CD14-positive monocyte (primary cell): Measurements from ENCODE around the gene HIBCH. TPM values are rescaled to one million over a fixed set of nuclear protein-coding genes. Genes with fewer than 3 reads are reported as not detected.

Experiments used
- DNase-seq, 3 donors: peaks; one replicate each; pipeline ENCODE4 v3.0.0-alpha.2; 2011 to 2022
- H2AFZ ChIP-seq: 2 replicates; pipeline ENCODE4 v1.6.0; 2012; ENCODE audit warnings: mild to moderate bottlenecking, low read depth, low read length, inconsistent platforms; ENCODE audit not compliant: insufficient read depth, poor library complexity, severe bottlenecking
- H3K27ac ChIP-seq, 2 donors: 1 replicate in 1 of 2; 2 replicates in 1 of 2; pipeline ENCODE4 v1.5.1; 2012 to 2013; ENCODE audit warnings: low read length in 2 of 2, control low read depth in 1 of 2, inconsistent platforms in 1 of 2, low read depth in 1 of 2, mild to moderate bottlenecking in 1 of 2
- H3K27me3 ChIP-seq, 2 donors: one replicate each; pipeline versions ENCODE4 v1.6.0 to v1.6.1; 2011 to 2013; ENCODE audit warnings: low read length in 2 of 2; ENCODE audit not compliant: control insufficient read depth in 2 of 2, insufficient read depth in 2 of 2
- H3K36me3 ChIP-seq, 2 donors: replicated peaks in 1 of 2; 1 replicate in 1 of 2; 2 replicates in 1 of 2; pipeline versions ENCODE4 v1.5.1 to v1.6.1; 2012 to 2013; ENCODE audit warnings: low read length in 2 of 2, control low read depth in 1 of 2, inconsistent platforms in 1 of 2, mild to moderate bottlenecking in 1 of 2; ENCODE audit not compliant: insufficient read depth in 2 of 2, control insufficient read depth in 1 of 2
- H3K4me1 ChIP-seq, 2 donors: 1 replicate in 1 of 2; 2 replicates in 1 of 2; pipeline versions ENCODE4 v1.5.1 to v1.6.1; 2012 to 2013; ENCODE audit warnings: low read length in 2 of 2, control low read depth in 1 of 2, inconsistent platforms in 1 of 2, mild to moderate bottlenecking in 1 of 2, moderate library complexity in 1 of 2; ENCODE audit not compliant: insufficient read depth in 2 of 2, control insufficient read depth in 1 of 2
- H3K4me2 ChIP-seq: replicated peaks from 2 replicates; pipeline ENCODE3; 2012; ENCODE audit warnings: low read length, moderate library complexity, mild to moderate bottlenecking; ENCODE audit not compliant: poor library complexity, severe bottlenecking; ENCODE audit errors: extremely low read depth
- H3K4me3 ChIP-seq, 3 experiments: fragments of 200-600 bp in 1 of 3; sonication (generic) in 1 of 3; replicated peaks in 1 of 3; 1 replicate in 2 of 3; 2 replicates in 1 of 3; pipeline ENCODE4 v1.5.1; 2011 to 2013; ENCODE audit warnings: low read length in 3 of 3, mild to moderate bottlenecking in 3 of 3, control low read depth in 2 of 3, low read depth in 2 of 3, inconsistent platforms in 1 of 3, moderate library complexity in 1 of 3
- H3K79me2 ChIP-seq: 2 replicates; pipeline ENCODE4 v1.6.0; 2012; ENCODE audit warnings: mild to moderate bottlenecking, control low read depth, inconsistent platforms, low read length, moderate library complexity; ENCODE audit not compliant: insufficient read depth
- H3K9ac ChIP-seq: 2 replicates; pipeline ENCODE4 v1.6.0; 2017; ENCODE audit warnings: low read length, mild to moderate bottlenecking; ENCODE audit not compliant: insufficient read depth, poor library complexity, severe bottlenecking
- H3K9me3 ChIP-seq, 2 donors: replicated peaks in 1 of 2; 1 replicate in 1 of 2; 2 replicates in 1 of 2; pipeline versions ENCODE4 v1.5.1 to v1.6.1; 2012 to 2013; ENCODE audit warnings: low read length in 2 of 2, control low read depth in 1 of 2; ENCODE audit not compliant: control insufficient read depth in 1 of 2, insufficient read depth in 1 of 2
- H4K20me1 ChIP-seq: 2 replicates; pipeline ENCODE4 v1.6.0; 2012; ENCODE audit warnings: mild to moderate bottlenecking, low read length, control low read depth, moderate library complexity; ENCODE audit not compliant: insufficient read depth
- H3K27ac Mint-ChIP-seq, 7 donors: one replicate each; pipeline ENCODE4 v1.8.0; 2020; ENCODE audit warnings: mild to moderate bottlenecking in 7 of 7, mixed read lengths in 7 of 7, moderate library complexity in 6 of 7, inconsistent platforms in 2 of 7
- H3K27me3 Mint-ChIP-seq, 3 donors: one replicate each; pipeline ENCODE4 v1.8.0; 2021 to 2022; ENCODE audit warnings: low read depth in 3 of 3, mild to moderate bottlenecking in 3 of 3, mixed read lengths in 3 of 3, moderate library complexity in 3 of 3, inconsistent platforms in 1 of 3
- H3K36me3 Mint-ChIP-seq, 2 donors: one replicate each; pipeline ENCODE4 v1.8.0; 2020; ENCODE audit warnings: mixed read lengths in 2 of 2, inconsistent platforms in 1 of 2, mild to moderate bottlenecking in 1 of 2
- H3K4me1 Mint-ChIP-seq: one replicate; pipeline ENCODE4 v1.8.0; 2020; ENCODE audit warnings: mild to moderate bottlenecking, mixed read lengths
- H3K4me3 Mint-ChIP-seq, 2 donors: one replicate each; pipeline ENCODE4 v1.8.0; 2020; ENCODE audit warnings: mild to moderate bottlenecking in 2 of 2, mixed read lengths in 2 of 2, moderate library complexity in 1 of 2
- H3K9me3 Mint-ChIP-seq, 7 donors: one replicate each; pipeline ENCODE4 v1.8.0; 2020 to 2022; ENCODE audit warnings: mixed read lengths in 7 of 7, mild to moderate bottlenecking in 6 of 7, moderate library complexity in 6 of 7, inconsistent platforms in 2 of 7
- CTCF ChIP-seq: fragments of 200-600 bp; IDR thresholded peaks from one replicate; pipeline ENCODE4 v1.8.0; 2022; ENCODE audit warnings: antibody characterized with exemption, mild to moderate bottlenecking
- WGBS: methylation state at CpG from one replicate; pipeline ENCODE4 v1.1.5; 2013; ENCODE audit warnings: missing lambda C conversion rate; ENCODE audit not compliant: insufficient coverage; 5-methylcytosine and 5-hydroxymethylcytosine counted together
- intact Hi-C, 2 donors: fragments of 100-400 bp; cut with micrococcal nuclease; formaldehyde crosslinking; loops; one replicate each; pipeline versions ENCODE4 v1.15.0 to v1.15.1; 2023
- polyA plus RNA-seq, 3 donors: library from polyadenylated mRNA; depleted of rRNA in 1 of 3; unstranded in 2 of 3; stranded (reverse) in 1 of 3; fragments of 300-500 nt in 2 of 3; fragments of >200 nt in 1 of 3; fragmentation: Illumina TruSeq in 2 of 3; gene quantifications; 1 replicate in 2 of 3; 2 replicates in 1 of 3; pipeline ENCODE4 v1.2.3, GENCODE V29; 2012 to 2021

The HIBCH gene
- polyA plus RNA-seq, 3 donors: 3.3 to 8.2 (median 7.3) TPM

- no peak for DNase-seq
- H3K4me1 Mint-ChIP-seq: no peaks in the 10 kb centered on the region
- no peaks in the 10 kb centered on the region for H3K36me3 Mint-ChIP-seq
- Histone ChIP-seq H3K4me1 (no peaks in the 10 kb centered on the region), H3K9me3 (peaks cover 0 to 7% of the 10 kb centered on the region in 2 donors), H2AFZ (no peak overlapping the region), H3K4me3 (no peak overlapping the region), H3K79me2 (no peaks in the 10 kb centered on the region), H3K36me3 (no peaks in the 10 kb centered on the region), H3K27me3 (no peaks in the 10 kb centered on the region), H3K9ac (no peak overlapping the region), H3K4me2 (no peak overlapping the region), H3K27ac (no peak overlapping the region), H4K20me1 (no peaks in the 10 kb centered on the region)
- peaks cover 0 to 21% (median 8%) of the 10 kb centered on the region in 7 donors for H3K9me3 Mint-ChIP-seq
- intact Hi-C loops: no loop called here
- no peak overlapping the region for H3K4me3 Mint-ChIP-seq
- H3K27me3 Mint-ChIP-seq: peaks cover 0 to 2% (median 0%) of the 10 kb centered on the region in 3 donors
- H3K27ac Mint-ChIP-seq: no peak overlapping the region
- TF ChIP-seq CTCF: no peak
- 87% methylated on average over 4 of the region's 5 CpGs for WGBS
Observed at GRCh38 chr2:190167702-190168101, 151.9 kb downstream of the HIBCH start.

DNA sequence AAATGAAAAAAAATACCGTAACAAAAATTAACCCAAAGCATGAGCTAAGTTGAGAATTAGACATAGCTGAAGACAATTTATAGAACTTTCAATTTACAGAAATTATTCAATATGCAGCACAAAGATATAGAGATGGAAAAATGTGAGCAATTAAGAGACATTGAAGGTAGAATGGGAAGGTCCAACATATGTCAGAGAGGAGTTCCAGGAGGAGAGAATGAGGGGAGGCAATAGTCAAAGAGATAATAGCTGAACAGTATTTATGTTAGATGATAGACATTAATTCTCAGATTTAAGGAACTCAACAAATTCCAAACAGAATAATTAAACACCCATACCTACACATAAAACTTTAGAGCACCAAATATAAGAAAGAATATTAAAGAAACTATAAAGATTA lies 154.1 kb downstream of the HIBCH start:
- Mint-ChIP-seq H3K27me3 (peaks cover 0 to 2% (median 0%) of the 10 kb centered on the region in 3 donors), H3K36me3 (no peaks in the 10 kb centered on the region), H3K4me1 (no peaks in the 10 kb centered on the region), H3K9me3 (peaks cover 0 to 21% (median 8%) of the 10 kb centered on the region in 7 donors), H3K27ac (no peak overlapping the region), H3K4me3 (no peak overlapping the region)
- WGBS: no CpG with 5 or more reads among the region's 1 CpG
- Histone ChIP-seq H3K27me3 (no peaks in the 10 kb centered on the region), H3K79me2 (no peaks in the 10 kb centered on the region), H3K9me3 (peaks cover 0 to 7% of the 10 kb centered on the region in 2 donors), H3K36me3 (no peaks in the 10 kb centered on the region), H3K9ac (no peak overlapping the region), H3K4me2 (no peak overlapping the region), H3K27ac (no peak overlapping the region), H3K4me1 (no peaks in the 10 kb centered on the region), H3K4me3 (no peak overlapping the region), H4K20me1 (no peaks in the 10 kb centered on the region), H2AFZ (no peak overlapping the region)
- intact Hi-C loops: no loop called here
- TF ChIP-seq CTCF: no peak
- no peak for DNase-seq
